ENCODE data around the gene UBE3C.

DNA sequence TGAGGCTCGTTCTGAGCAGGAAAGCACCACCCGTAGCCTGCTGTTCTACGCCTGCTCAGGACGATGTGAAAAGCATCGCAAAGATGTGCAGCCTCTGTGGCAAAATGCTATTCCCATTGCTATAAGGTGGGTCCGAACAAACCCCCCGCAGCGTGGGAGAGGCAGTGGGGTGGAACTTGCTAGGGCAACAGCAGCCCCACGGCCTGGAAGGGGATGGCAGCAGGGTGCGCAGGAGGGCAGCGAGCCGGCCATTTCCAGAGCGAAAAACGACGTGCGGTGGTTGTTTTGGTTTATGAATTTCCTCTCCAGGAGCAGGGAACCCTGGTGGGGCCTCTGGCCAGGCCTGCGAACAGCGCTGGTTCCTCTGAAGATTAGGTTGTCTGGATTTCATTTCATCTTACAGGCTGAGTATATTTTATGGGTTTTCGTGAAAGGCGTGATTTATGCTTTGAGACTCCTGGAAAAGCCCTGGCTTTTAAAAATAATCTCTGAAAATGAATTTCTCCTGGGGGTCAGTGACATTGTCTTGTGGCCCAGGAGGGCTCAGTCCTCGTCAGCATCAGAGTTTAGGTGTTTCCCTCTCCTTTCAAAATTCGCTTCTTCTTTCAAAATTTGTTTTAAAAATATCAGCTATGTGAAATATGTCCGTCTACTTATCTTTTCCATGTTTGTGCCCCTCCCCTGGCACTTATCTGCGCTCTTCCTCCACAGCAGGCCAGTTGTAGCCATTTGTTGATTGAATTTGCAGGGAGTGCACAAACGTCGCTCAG is 42.3 kb upstream of the UBE3C start:
- no peak for TF ChIP-seq POLR2A (IDR thresholded peaks at IDR 0.05)
- TF ChIP-seq, protein P1, sequence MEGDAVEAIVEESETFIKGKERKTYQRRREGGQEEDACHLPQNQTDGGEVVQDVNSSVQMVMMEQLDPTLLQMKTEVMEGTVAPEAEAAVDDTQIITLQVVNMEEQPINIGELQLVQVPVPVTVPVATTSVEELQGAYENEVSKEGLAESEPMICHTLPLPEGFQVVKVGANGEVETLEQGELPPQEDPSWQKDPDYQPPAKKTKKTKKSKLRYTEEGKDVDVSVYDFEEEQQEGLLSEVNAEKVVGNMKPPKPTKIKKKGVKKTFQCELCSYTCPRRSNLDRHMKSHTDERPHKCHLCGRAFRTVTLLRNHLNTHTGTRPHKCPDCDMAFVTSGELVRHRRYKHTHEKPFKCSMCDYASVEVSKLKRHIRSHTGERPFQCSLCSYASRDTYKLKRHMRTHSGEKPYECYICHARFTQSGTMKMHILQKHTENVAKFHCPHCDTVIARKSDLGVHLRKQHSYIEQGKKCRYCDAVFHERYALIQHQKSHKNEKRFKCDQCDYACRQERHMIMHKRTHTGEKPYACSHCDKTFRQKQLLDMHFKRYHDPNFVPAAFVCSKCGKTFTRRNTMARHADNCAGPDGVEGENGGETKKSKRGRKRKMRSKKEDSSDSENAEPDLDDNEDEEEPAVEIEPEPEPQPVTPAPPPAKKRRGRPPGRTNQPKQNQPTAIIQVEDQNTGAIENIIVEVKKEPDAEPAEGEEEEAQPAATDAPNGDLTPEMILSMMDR (IDR thresholded peaks at IDR 0.05): no peak
